Measurements from ENCODE around the gene FCER1G. TPM values are rescaled to one million over a fixed set of nuclear protein-coding genes. Genes with fewer than 3 reads are reported as not detected.

Gene FCER1G
- total and polyA plus RNA-seq, 9 of the 15 experiments (the other 6 are each of a cell fraction or from before 2014, with no cell fraction given): 0.15 to 0.69 (median 0.31) TPM; not detected in 2

DNA sequence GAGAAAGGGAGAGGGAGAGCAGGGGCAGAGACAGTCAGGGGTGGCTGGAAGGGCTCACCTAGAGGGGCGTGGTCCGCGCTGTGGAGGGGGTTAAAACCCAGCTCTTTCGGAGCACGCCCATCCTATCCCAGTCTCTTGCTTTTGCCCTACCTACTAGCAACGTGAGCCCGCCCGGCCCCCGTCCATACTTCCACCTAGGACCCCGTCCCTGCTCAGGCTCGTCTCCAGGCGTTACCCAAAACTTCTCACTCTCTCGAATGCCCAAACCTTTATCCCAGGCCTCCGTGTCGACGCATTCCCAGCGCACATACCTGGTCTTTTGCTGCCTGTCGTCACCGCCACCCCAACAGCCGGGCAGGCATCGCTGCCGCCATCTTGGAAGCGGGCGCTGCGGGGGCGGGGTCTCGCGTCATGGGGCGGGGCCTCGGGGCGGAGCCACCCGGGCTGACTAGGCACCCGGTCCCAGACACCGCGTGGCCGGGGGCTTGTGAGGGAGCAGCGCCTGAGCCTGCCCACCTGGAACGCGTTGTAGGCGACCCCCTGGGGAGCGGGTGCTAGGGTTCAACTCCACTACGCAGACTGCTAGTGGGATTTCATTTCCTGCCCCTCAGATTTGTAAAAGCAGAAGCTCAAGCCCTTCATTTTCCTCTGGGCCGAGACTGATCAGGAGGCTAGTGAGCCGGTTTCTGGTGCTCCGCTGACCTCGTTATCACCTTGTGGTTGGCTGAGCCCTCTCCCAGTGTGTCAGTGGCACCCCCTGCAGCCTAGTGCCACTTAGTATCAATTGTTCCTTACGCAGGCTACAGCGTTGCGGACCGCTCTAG lies 37.8 kb upstream of the FCER1G start, which contains the start of gene B4GALT3 (continued):
- TF ChIP-seq, protein P1, sequence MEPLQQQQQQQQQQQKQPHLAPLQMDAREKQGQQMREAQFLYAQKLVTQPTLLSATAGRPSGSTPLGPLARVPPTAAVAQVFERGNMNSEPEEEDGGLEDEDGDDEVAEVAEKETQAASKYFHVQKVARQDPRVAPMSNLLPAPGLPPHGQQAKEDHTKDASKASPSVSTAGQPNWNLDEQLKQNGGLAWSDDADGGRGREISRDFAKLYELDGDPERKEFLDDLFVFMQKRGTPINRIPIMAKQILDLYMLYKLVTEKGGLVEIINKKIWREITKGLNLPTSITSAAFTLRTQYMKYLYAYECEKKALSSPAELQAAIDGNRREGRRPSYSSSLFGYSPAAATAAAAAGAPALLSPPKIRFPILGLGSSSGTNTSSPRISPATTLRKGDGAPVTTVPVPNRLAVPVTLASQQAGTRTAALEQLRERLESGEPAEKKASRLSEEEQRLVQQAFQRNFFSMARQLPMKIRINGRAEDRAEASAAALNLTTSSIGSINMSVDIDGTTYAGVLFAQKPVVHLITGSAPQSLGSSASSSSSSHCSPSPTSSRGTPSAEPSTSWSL (CRISPR knock-in tag; IDR thresholded peaks at IDR 0.05; ENCODE audit: borderline replicate concordance): no peak
- TF ChIP-seq XRCC5 (IDR thresholded peaks at IDR 0.05; ENCODE audit: low read depth, low read length) (no peak; the same call in 1 of the 2 replicates), NEUROD1 (IDR thresholded peaks at IDR 0.05; ENCODE audit: borderline replicate concordance, low read depth, low read length, partially characterized antibody) (no peak), KDM2B (CRISPR knock-in tag; IDR thresholded peaks at IDR 0.05) (peak; percentile 84; the same call in 1 of the 2 replicates), MAFF (IDR thresholded peaks at IDR 0.05; ENCODE audit: low read length) (no peak), ZNF436 (CRISPR knock-in tag; IDR thresholded peaks at IDR 0.05) (no peak), YBX1 (IDR thresholded peaks at IDR 0.05) (no peak)
- TF ChIP-seq, protein P2, sequence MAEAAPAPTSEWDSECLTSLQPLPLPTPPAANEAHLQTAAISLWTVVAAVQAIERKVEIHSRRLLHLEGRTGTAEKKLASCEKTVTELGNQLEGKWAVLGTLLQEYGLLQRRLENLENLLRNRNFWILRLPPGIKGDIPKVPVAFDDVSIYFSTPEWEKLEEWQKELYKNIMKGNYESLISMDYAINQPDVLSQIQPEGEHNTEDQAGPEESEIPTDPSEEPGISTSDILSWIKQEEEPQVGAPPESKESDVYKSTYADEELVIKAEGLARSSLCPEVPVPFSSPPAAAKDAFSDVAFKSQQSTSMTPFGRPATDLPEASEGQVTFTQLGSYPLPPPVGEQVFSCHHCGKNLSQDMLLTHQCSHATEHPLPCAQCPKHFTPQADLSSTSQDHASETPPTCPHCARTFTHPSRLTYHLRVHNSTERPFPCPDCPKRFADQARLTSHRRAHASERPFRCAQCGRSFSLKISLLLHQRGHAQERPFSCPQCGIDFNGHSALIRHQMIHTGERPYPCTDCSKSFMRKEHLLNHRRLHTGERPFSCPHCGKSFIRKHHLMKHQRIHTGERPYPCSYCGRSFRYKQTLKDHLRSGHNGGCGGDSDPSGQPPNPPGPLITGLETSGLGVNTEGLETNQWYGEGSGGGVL (CRISPR knock-in tag; IDR thresholded peaks at IDR 0.05): no peak
- TF ChIP-seq, protein P3, sequence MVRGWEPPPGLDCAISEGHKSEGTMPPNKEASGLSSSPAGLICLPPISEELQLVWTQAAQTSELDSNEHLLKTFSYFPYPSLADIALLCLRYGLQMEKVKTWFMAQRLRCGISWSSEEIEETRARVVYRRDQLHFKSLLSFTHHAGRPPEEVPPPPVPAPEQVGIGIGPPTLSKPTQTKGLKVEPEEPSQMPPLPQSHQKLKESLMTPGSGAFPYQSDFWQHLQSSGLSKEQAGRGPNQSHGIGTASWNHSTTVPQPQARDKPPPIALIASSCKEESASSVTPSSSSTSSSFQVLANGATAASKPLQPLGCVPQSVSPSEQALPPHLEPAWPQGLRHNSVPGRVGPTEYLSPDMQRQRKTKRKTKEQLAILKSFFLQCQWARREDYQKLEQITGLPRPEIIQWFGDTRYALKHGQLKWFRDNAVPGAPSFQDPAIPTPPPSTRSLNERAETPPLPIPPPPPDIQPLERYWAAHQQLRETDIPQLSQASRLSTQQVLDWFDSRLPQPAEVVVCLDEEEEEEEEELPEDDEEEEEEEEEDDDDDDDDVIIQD (CRISPR knock-in tag; IDR thresholded peaks at IDR 0.05): no peak
- TF ChIP-seq, protein P4, sequence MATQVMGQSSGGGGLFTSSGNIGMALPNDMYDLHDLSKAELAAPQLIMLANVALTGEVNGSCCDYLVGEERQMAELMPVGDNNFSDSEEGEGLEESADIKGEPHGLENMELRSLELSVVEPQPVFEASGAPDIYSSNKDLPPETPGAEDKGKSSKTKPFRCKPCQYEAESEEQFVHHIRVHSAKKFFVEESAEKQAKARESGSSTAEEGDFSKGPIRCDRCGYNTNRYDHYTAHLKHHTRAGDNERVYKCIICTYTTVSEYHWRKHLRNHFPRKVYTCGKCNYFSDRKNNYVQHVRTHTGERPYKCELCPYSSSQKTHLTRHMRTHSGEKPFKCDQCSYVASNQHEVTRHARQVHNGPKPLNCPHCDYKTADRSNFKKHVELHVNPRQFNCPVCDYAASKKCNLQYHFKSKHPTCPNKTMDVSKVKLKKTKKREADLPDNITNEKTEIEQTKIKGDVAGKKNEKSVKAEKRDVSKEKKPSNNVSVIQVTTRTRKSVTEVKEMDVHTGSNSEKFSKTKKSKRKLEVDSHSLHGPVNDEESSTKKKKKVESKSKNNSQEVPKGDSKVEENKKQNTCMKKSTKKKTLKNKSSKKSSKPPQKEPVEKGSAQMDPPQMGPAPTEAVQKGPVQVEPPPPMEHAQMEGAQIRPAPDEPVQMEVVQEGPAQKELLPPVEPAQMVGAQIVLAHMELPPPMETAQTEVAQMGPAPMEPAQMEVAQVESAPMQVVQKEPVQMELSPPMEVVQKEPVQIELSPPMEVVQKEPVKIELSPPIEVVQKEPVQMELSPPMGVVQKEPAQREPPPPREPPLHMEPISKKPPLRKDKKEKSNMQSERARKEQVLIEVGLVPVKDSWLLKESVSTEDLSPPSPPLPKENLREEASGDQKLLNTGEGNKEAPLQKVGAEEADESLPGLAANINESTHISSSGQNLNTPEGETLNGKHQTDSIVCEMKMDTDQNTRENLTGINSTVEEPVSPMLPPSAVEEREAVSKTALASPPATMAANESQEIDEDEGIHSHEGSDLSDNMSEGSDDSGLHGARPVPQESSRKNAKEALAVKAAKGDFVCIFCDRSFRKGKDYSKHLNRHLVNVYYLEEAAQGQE (IDR thresholded peaks at IDR 0.05; ENCODE audit: borderline replicate concordance): peak; percentile 84
- TF ChIP-seq, protein P4 (CRISPR knock-in tag; IDR thresholded peaks at IDR 0.05; ENCODE audit: low read depth): no peak
- TF ChIP-seq, protein P5, sequence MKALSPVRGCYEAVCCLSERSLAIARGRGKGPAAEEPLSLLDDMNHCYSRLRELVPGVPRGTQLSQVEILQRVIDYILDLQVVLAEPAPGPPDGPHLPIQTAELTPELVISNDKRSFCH (CRISPR knock-in tag; IDR thresholded peaks at IDR 0.05): no peak
- TF ChIP-seq, protein P5 (tag; IDR thresholded peaks at IDR 0.05): 0 out of 2 replicates have a peak, but pooled peaks have one; percentile 27
